ENCODE measurements around the gene EPHA3. TPM values are rescaled to one million over a fixed set of nuclear protein-coding genes. Genes with fewer than 3 reads are reported as not detected.

Gene EPHA3
- total RNA-seq, 1 experiment from 2014 or later, result not detected

DNA sequence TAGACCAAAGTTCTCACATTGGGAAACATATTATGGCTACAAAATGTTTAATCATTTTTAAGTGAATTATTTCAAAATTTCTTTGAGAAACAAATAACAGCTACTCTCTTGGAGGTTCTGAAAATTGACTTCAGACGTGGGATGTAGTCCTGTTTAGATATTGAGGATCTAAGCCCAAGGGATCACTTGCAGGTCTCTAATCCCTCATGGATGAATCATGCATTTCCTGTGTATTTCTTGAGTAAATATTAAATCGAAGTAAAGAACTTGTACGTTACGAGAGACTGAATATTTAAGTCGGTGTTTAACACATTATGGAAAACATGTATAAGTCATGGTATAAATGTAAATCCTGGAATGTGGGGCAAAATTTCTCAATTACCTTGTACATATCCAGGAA, 119.8 kb downstream of the EPHA3 start:
- DNase-seq (ENCODE audit: low read depth), result peak; percentile 5

DNA sequence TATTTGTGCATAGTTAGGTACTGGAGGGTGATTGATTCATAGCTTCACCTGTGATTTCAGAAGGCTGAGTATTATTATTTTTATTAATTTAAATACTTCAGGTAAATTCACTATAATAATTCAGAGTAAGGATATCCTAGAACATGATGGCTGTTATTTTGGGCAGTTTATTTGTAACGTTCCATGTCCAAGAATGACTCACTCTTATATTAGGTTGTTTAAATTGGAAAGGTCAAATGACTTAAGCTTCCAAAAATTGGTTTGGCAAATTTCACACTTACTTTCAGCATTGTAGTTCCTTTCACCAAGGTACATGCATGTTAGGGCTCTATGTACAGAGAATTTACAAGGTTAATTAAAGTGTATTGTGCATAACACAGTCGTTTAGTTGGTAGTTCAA, 120.2 kb downstream of the EPHA3 start:
- DNase-seq (ENCODE audit: low read depth), result no peak

DNA sequence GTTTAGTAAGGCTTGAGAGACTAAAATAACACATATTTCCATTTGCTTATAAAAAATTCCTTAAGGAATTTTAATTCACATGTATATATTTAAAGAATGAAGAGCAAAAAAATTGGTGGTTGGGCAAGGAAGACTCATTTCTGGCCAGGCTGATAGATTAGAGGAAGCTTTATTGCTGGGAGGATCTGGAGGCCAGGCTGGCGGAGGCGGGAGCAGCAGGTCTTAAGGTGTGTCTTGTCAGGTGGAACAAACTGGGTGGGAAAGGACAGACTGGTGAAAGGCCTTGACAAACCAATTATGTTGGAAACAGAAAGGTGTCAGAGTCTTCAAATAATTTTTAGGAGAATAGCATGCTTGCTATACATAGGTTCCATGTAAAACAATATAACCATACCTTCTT, 124.7 kb downstream of the EPHA3 start:
- DNase-seq (ENCODE audit: low read depth), result no peak

DNA sequence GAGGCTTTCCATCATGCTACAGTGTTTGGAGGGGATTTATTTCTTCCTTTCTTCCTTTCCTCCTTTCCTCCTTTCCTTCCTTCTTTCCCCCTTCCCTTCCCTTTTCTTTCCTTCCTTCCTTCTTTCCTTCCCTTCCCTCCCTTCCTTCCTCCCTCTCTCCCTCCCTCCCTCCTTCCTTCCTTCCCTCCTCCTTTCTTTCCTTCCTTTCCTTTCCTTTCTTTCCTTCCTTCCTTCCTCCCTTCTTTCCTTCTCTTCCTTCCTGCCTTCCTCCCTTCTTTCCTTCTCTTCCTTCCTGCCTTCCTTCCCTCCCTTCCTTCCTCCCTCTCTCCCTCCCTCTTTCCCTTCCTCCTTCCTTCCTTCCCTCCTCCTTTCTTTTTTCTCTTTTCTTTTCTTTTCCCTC, 127.2 kb downstream of the EPHA3 start:
- DNase-seq (ENCODE audit: low read depth), result no peak

DNA sequence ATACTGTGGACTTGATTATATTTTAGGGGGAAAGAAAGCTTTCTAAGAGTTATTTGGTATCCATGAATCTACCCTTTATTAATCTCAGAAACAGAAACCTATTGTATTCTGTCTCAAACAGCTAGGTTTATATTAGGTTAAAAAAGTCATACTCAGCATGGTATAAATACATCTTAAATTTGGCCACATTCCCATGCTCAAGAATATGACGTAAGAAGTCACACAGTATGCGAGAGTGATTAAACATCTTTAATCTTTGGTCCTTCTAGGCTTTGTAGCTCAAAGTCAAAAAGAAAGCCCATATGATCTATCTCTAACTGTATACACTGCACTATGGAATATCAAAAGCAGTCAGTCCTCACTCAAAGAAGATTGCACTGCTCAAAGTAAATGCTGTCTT, 131.4 kb downstream of the EPHA3 start:
- no peak for DNase-seq (ENCODE audit: low read depth)

DNA sequence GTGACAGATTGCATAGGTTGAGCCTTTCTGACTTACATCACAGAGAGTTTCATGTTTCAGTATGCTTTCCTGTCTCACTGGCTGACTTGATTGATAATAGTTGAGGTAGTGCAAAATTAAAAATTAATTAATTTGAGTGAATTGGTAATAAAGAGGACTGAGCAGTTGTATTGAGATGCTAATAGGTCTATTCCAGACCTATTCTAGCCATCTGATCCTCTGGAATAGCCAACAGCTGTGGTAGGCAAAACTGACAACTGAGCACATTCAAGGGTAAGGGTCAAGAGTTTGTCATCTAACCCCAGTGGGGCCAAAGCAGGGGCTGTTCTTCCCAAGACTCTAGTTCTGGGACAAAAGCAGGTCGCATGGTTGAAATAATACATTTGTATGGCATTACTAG, 132.4 kb downstream of the EPHA3 start:
- no peak for DNase-seq (ENCODE audit: low read depth)

DNA sequence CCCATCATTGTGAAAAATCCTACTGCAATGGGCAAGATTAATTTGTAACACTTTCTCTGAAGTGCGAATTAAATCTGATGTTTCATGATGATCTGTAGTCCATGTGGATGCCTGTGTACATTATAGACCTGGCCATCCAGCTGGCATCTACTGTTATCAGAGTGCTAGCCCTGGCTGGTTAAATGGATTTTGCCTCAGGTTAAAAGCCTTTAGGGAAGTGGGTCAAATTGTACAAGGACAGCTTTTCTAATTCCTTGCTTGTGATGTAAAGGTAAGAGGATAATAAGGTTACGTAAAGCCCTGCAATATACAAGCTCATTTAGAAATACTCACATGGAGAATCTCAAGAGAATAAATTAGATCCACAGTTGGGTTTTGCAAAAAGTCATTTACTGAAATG, 138.2 kb downstream of the EPHA3 start:
- no peak for DNase-seq (ENCODE audit: low read depth)

DNA sequence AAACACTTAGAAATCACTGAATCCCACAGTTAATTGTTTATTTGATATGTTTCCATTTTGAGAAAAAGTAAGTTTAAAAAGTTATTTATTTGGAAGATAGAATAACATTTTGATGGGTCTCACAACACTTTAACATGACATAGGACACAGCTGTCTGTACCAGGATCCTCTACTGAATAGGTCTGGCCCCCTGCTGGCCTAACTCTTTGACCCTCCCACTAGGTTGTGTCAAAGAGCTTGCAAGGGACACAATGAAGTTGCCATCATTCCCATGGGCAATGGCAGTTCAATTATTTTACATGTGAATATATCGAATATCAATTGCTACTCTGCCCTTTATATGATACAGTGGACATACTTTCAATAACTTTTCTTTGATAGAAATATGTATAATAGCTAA, 138.9 kb downstream of the EPHA3 start:
- no peak for DNase-seq (ENCODE audit: low read depth)

DNA sequence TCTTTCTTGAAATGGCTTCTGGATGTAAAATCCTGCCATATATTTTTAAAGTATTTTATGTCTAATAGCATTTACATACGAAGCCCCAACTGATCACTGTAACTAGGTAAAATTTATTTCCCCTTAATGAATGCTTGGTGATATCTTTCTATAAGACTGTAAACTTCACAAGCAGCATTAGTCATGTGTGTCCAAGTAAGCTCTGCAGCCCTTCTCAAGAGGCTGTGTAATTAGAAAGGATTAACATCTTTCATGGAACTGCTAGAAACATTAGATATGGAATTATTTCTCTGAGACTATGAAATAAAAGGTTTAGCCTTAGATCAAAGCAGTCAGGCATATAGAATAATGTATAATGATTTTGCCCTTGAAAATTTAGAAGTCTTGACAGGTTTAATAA, 143.3 kb downstream of the EPHA3 start:
- no peak for DNase-seq (ENCODE audit: low read depth)

DNA sequence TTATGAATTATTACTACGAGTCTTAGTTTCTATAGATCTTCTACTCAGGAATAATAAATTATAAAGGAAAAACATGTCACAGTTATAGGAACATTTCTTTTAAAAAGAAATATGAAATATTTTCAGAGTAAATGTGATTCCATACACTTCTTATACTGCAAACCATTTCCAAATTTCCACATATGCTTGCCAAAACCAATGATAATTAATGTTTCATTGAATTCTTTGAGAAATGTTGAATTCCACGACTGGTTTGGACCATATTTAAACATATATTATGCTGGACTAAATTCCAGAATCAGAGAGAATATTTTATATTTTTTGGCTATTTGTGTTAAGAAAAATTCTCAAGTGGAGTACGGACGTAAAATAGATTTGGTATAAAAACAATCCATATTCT, 144.6 kb downstream of the EPHA3 start:
- DNase-seq (ENCODE audit: low read depth), result no peak

DNA sequence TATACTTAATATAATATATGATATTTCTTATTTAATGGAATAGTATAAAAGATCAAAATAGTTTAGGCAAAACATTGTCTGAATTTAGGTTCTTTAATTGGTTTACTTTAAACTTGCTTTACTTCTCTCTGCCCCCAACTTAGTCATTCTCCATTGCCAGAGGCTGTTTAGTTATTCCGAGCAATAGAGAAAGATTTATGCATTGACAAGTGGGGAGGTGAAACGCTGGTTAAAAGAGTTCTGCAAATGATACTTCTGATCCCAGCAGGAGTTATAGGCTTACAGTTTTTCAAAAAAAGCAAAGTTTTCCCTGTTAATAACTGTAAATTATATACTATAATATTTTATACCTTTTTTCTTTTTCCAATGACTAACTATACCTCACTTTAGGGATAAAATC, 145.4 kb downstream of the EPHA3 start:
- DNase-seq (ENCODE audit: low read depth), result no peak

DNA sequence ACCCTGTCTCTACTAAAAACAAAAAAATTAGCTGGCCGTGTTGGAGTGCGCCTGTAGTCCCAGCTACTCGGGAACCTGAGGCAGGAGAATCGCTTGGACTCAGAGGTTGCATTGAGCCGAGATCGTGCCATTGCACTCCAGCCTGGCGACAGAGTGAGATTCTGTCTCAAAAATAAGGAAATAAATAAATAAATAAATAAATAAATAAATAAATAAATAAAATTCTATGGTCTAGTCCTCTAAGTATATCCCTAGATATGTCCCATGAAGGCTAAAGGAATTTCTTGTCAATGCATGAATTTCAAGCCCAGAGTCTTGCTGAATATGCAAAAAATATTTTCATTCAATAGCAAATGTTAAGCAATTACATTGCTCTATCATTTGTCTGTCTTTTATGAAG, 149.0 kb downstream of the EPHA3 start:
- no peak for DNase-seq (ENCODE audit: low read depth)

DNA sequence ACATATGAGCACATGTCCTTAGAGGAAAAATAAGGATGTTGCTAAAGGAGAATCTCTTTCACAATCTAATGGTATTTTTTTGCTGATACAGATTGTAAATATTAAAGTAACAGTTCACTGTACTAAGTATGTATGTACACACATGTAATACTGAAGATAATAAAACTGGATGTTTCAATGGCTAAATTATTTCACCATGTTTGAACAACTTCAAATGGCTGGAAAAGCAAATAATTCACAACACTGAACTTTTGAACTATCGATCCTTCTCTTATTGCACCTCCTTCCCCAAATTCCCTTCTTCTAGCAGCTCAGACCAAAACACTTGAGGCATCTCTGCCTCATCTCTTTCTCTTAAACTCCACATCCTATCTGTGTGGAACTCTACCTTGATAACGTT, 149.5 kb downstream of the EPHA3 start:
- no peak for DNase-seq (ENCODE audit: low read depth)

DNA sequence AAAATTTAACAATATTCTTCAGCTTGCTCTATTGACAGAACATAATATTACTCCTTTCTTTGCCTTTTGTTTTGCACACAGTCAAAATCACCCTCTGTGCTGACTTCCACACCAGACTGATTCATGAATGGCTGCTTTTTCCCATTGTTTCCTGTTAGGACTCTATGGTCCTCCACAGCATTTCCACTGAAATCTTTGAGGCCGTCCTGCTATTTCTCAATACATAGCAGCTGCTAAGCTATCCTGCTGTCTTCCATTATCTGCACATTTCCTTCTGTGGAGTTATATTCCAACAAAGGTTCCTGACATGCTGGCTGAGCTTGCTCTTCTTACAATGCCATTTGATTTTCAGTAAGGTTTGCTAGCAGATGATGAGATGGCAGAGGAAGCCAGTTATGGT, 153.3 kb downstream of the EPHA3 start:
- no peak for DNase-seq (ENCODE audit: low read depth)

DNA sequence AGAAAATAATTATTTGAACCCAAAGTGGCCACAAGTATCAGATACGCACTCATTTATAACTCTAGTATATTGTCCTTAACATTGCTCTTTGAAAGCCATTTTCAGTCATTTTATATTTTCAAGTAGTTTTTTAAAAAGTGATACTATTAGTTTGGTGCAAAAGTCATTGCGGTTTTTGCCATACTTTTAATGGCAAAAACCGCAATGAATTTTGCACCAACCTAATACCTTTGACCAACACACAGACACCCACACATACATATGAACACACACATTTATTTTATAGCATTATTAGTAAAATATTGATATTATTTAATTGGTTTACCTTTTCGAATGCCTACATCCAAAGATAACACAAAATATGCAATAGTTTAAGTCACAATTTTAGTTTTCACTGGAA, 154.3 kb downstream of the EPHA3 start:
- no peak for DNase-seq (ENCODE audit: low read depth)

DNA sequence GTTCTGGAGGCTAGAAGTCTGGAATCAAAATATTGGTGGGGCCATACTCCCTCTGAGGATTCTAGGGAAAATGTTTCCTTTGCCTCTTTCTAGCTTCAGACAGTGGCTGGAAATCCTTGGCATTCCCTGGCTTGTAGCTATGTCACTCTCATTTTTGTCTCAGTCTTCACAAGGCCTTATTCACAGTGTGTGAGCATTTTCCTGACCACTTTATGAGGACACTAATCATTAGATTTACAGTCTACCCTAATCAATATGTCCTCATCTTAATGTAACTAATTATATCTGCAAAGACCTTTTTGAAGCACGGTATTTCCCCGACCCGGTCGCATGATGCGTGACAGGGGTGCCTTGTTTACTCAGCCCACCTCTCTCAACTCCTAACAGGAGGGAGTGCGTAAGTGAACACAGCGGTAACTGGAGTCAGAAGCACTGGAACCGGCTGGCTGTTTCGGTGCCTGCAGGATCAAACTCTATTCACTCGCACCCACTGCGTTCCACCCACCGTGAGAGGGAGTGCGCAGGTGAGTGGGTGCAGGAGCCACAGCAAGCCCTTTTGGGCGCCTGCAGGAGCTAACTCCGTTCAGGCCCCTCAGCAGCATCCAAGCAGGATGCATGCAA, 155.0 kb downstream of the EPHA3 start:
- DNase-seq (ENCODE audit: low read depth), result no peak

DNA sequence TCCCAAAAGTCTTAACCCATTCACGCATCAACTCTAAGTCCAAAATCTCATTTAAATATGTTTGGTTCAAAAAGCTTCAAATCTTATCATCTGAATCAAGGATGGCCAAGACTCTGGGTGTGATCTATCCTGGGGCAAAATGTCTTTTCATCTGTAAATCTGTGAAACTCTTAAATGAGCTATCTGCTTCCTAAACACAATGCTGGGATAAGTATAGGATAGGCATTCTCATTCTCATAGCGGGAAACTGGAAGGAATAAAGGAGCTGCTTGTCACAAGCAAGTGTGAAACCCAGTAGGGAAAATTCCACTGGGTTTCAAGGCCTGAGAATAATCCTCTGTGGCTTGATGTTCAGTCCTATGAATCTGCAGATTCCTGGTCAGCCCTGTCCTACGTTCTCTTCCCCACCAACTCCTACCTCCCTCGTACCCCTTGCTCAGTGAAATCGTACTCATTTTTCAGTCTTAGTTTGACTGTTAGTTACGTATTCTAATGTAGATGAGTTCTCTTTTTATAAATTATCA, 156.7 kb downstream of the EPHA3 start:
- DNase-seq (ENCODE audit: low read depth), result no peak

DNA sequence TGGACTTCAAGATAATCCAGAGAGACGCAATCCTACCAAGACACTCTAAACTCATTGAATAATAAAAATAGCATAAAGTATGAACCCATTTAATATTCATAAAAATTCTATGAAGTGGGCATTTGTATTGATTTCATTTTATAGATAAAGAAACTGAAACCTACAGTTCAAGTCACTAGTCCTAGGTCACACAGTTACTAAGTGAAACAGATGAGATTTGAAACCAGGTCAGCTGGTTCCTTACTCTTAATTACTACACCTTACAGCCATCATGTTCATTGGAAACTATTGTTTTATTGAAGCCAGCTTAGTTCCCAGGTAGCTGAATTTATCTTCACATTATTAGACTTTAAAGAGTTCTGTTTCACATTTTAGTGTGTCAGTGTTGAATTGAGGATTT, 158.7 kb downstream of the EPHA3 start:
- no peak for DNase-seq (ENCODE audit: low read depth)

DNA sequence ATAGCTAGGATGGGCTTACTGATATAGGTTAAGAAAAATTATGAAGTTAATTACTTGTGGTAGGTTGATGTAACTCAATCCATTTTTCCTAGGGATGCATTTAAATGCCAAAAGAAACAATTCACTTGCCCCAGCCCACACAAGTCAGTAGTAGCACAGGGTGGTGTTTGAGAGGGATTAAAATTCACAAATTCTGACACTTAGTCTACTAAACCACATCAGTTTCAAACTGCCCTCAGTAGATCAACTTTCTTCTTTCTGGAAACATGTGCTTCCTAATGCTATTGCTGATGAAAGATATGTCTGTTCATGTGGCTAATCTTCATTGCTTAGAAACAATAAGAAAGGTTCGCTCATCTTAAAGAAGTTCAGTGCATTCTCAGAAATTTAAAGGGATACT, 160.6 kb downstream of the EPHA3 start:
- DNase-seq (ENCODE audit: low read depth), result no peak

DNA sequence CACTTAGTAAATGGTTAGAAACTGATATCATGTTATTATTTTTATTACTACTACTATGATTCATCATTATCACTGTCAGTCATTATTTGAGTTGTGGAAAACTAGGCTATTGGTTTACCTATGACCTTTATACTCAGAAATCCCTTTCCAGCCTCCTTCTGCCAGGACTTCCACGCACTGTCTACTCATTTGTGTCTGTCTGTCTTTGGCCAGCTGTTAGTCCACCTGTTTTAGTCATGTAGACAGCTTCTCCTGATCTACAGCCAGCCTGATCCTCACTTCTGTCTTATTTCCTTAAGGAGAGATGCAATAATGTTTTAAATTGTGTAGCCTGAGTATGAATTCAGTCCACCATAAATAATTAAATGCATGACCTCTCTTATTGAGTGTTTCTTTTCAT, 162.8 kb downstream of the EPHA3 start:
- no peak for DNase-seq (ENCODE audit: low read depth)

DNA sequence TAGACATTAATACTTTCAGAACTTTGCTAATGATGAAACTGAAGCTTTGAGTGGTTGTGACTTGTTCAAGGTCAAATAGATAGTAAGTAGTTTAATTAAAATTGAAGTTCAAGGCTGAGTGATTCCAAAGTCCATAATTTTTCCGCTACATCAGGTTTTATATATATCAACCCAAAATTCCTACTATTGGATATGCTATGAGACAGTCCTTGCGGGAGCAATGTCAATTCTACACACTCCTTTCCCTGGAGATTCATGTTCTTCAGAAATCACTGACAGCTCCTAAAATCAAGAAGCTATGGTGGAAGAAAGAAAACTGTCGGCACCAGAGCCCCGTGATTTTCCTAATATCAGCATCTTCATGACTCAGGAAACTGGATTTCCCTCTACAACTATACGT, 167.6 kb downstream of the EPHA3 start:
- DNase-seq (ENCODE audit: low read depth), result no peak

DNA sequence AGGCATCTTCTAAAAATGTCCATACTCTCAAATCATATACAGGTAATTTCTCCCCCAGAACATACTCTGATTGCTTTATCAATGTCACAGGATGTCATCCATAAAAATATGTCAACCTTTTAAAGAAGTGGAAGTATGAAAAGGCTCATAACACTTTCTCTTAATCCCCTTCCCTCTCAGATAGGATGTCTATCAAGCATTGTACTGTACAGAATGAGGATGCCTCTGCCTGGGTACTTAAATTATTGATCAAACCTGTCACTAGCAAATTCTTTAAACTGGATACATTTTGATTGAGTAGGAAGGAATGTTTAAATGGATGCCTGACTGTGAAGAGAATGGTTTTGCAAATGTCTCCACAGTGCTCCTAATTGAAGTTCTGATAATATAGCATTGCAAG, 168.7 kb downstream of the EPHA3 start:
- no peak for DNase-seq (ENCODE audit: low read depth)

DNA sequence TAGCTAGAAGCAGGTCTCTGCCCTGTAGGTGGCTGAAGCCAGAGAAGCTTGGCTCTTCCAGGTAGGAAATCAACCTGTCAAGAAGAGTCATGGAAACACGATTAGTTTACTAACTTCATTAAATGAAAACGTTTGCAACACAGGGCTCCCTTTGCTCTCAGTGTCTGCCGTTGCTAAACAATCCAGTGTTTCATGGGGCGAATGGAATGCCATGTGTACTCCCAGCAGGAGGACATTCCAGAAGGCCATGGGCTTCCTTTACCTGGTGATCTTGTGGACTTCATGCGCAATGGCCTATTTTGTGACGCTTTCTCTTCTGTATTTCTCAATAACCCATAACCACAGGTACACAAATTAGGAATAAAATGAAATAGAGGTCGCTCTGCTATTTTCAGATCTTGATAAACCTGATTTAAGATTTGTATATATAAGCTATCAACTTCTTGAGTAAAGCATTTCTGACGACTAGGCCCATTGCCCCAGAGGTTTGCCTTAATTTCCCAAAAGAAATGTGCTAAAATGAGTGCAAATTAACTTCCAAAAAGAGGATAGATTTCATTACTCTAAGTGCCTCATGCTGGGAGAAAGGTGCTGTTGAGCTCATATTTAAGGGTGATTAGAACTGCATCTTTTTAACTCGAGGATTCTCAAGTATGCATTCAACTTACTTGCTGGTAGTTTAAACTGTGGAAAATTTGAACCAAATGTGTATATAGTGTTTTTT, 171.0 kb downstream of the EPHA3 start:
- DNase-seq (ENCODE audit: low read depth), result no peak
